ENCODE results near the gene VPS13A.
"Not testable (repeated sequence)": the region's sequence is repeated elsewhere in the genome, so short reads cannot be mapped to it uniquely, and the experiment has no call there.

Gene VPS13A

GRCh38 chr9:77293949-77294348 lies 116.6 kb downstream of the VPS13A start:
- DNase-seq (ENCODE audit: low read depth in 4 of 4, low spot score in 1 of 4) = no peak

- no peak for DNase-seq (ENCODE audit: low read depth in 4 of 4, low spot score in 1 of 4)
Observed at GRCh38 chr9:77304543-77304942, 127.2 kb downstream of the VPS13A start.

GRCh38 chr9:77305622-77306400 lies 128.5 kb downstream of the VPS13A start:
- no peak for DNase-seq (ENCODE audit: low read depth in 4 of 4, low spot score in 1 of 4)

- no peak for DNase-seq (ENCODE audit: low read depth in 4 of 4, low spot score in 1 of 4)
Observed at GRCh38 chr9:77307166-77307565, 129.8 kb downstream of the VPS13A start.

- no peak for DNase-seq (ENCODE audit: low read depth in 4 of 4, low spot score in 1 of 4)
Observed at GRCh38 chr9:77316058-77316457, 138.7 kb downstream of the VPS13A start.

- no peak for DNase-seq (ENCODE audit: low read depth in 4 of 4, low spot score in 1 of 4)
Observed at GRCh38 chr9:77325058-77325457, 147.7 kb downstream of the VPS13A start.

GRCh38 chr9:77328102-77328501 lies 150.8 kb downstream of the VPS13A start:
- DNase-seq (ENCODE audit: low read depth in 4 of 4, low spot score in 1 of 4) = no peak

GRCh38 chr9:77370064-77370463 lies 192.7 kb downstream of the VPS13A start:
- DNase-seq (ENCODE audit: low read depth in 4 of 4, low spot score in 1 of 4) = no peak

- no peak for DNase-seq (ENCODE audit: low read depth in 4 of 4, low spot score in 1 of 4)
Observed at GRCh38 chr9:77374266-77374665, 196.9 kb downstream of the VPS13A start.

GRCh38 chr9:77375956-77376532 lies 198.7 kb downstream of the VPS13A start:
- no peak for DNase-seq (ENCODE audit: low read depth in 4 of 4, low spot score in 1 of 4)

GRCh38 chr9:77384406-77384805 lies 207.1 kb downstream of the VPS13A start:
- no peak for DNase-seq (ENCODE audit: low read depth in 4 of 4, low spot score in 1 of 4)

- no peak for DNase-seq (ENCODE audit: low read depth in 4 of 4, low spot score in 1 of 4)
Observed at GRCh38 chr9:77386187-77386586, 208.9 kb downstream of the VPS13A start.

GRCh38 chr9:77391834-77392233 lies 214.5 kb downstream of the VPS13A start:
- DNase-seq (ENCODE audit: low read depth in 4 of 4, low spot score in 1 of 4) = no peak

GRCh38 chr9:77392328-77392727 lies 215.0 kb downstream of the VPS13A start:
- DNase-seq (ENCODE audit: low read depth in 4 of 4, low spot score in 1 of 4) = no peak

GRCh38 chr9:77398581-77398980 lies 221.2 kb downstream of the VPS13A start:
- not testable (repeated sequence) for DNase-seq (ENCODE audit: low read depth in 4 of 4, low spot score in 1 of 4)

- no peak for DNase-seq (ENCODE audit: low read depth in 4 of 4, low spot score in 1 of 4)
Observed at GRCh38 chr9:77399964-77400363, 222.6 kb downstream of the VPS13A start.

- DNase-seq (ENCODE audit: low read depth in 4 of 4, low spot score in 1 of 4) = no peak
Observed at GRCh38 chr9:77402286-77402685, 225.0 kb downstream of the VPS13A start.

- DNase-seq (ENCODE audit: low read depth in 4 of 4, low spot score in 1 of 4) = no peak
Observed at GRCh38 chr9:77403239-77403638, 225.9 kb downstream of the VPS13A start.

GRCh38 chr9:77408521-77408920 lies 231.2 kb downstream of the VPS13A start:
- not testable (repeated sequence) for DNase-seq (ENCODE audit: low read depth in 4 of 4, low spot score in 1 of 4)

- no peak for DNase-seq (ENCODE audit: low read depth in 4 of 4, low spot score in 1 of 4)
Observed at GRCh38 chr9:77417566-77417965, 240.2 kb downstream of the VPS13A start.

- no peak for DNase-seq (ENCODE audit: low read depth in 4 of 4, low spot score in 1 of 4)
Observed at GRCh38 chr9:77418226-77418625, 240.9 kb downstream of the VPS13A start.

GRCh38 chr9:77420641-77421040 lies 243.3 kb downstream of the VPS13A start:
- DNase-seq (ENCODE audit: low read depth in 4 of 4, low spot score in 1 of 4) = no peak
